Stimulated activated CD4-positive, alpha-beta T cell treated with anti-CD3 and anti-CD28 coated beads, Interleukin-15, amount 100 ng/mL, for 24 hours (primary cell): Measurements from ENCODE around the gene GP1BA.
"Not testable (repeated sequence)": the region's sequence is repeated elsewhere in the genome, so short reads cannot be mapped to it uniquely, and the experiment has no call there.

ENCODE experiments used
- DNase-seq: peaks from one replicate; pipeline ENCODE4 v3.0.0-alpha.2; 2020

The GP1BA gene

GRCh38 chr17:4901648-4902344 is 30.3 kb upstream of the GP1BA start:
- DNase-seq: no peak

GRCh38 chr17:4902540-4902939 is 29.5 kb upstream of the GP1BA start:
- no peak for DNase-seq

GRCh38 chr17:4903051-4903818 is 28.8 kb upstream of the GP1BA start, which contains the start of gene CHRNE:
Gene CHRNE (minus strand): TSS chr17:4903098. CDS start chr17:4903063, 35 bp downstream.
- DNase-seq: peak; percentile 88

- not testable (repeated sequence) for DNase-seq
Observed at GRCh38 chr17:4906642-4907041, 25.4 kb upstream of the GP1BA start.

GRCh38 chr17:4908301-4908700 is 23.8 kb upstream of the GP1BA start:
- peak; percentile 31 for DNase-seq

- peak; percentile 80 for DNase-seq
Observed at GRCh38 chr17:4908711-4909496, 23.2 kb upstream of the GP1BA start.

- DNase-seq: no peak
Observed at GRCh38 chr17:4913994-4914393, 18.1 kb upstream of the GP1BA start.

- not testable (repeated sequence) for DNase-seq
Observed at GRCh38 chr17:4914551-4914950, 17.5 kb upstream of the GP1BA start.

GRCh38 chr17:4919511-4920047 is 12.5 kb upstream of the GP1BA start:
- DNase-seq: no peak

GRCh38 chr17:4920351-4921048 is 11.6 kb upstream of the GP1BA start:
- no peak for DNase-seq

- no peak for DNase-seq
Observed at GRCh38 chr17:4921320-4921719, 10.8 kb upstream of the GP1BA start.

- DNase-seq: not testable (repeated sequence)
Observed at GRCh38 chr17:4926577-4927335, 5.3 kb upstream of the GP1BA start.

GRCh38 chr17:4928881-4929280 is 3.2 kb upstream of the GP1BA start:
- no peak for DNase-seq

GRCh38 chr17:4932756-4933155 is 679 bp downstream of the GP1BA start:
- no peak for DNase-seq

GRCh38 chr17:4933646-4934045 is 1.6 kb downstream of the GP1BA start:
- no peak for DNase-seq

- peak; percentile 36 for DNase-seq
Observed at GRCh38 chr17:4934173-4934979, 2.3 kb downstream of the GP1BA start.

- DNase-seq: no peak
Observed at GRCh38 chr17:4935650-4936049, 3.6 kb downstream of the GP1BA start.

- no peak for DNase-seq
Observed at GRCh38 chr17:4936436-4936835, 4.4 kb downstream of the GP1BA start.

- no peak for DNase-seq
Observed at GRCh38 chr17:4937553-4937952, 5.5 kb downstream of the GP1BA start.

- no peak for DNase-seq
Observed at GRCh38 chr17:4938069-4938491, 6.0 kb downstream of the GP1BA start.
